Esophagus muscularis mucosa (tissue), 3 donors: ENCODE measurements around the gene TTC39A.

ENCODE experiments used
- CTCF ChIP-seq, 3 experiments: fragments of 200-600 bp in 2 of 3; fragments of 450-650 bp in 1 of 3; sonication (generic) in 2 of 3; IDR thresholded peaks; one replicate each; pipeline ENCODE4 v1.5.1; 2017 to 2019; ENCODE audit warnings: antibody characterized with exemption in 3 of 3, mild to moderate bottlenecking in 2 of 3, moderate library complexity in 1 of 3
- POLR2AphosphoS5 ChIP-seq, 2 donors: sonication (generic); formaldehyde crosslinking; IDR thresholded peaks; one replicate each; pipeline ENCODE4 v1.6.1; 2017; ENCODE audit warnings: antibody characterized with exemption in 2 of 2

- TF ChIP-seq CTCF (IDR thresholded peaks at IDR 0.05) (no peak), POLR2AphosphoS5 (IDR thresholded peaks at IDR 0.05) (no peak)
These were observed 7.8 kb downstream of the TTC39A start for GRCh38 chr1:51322417-51323101.
